GM23338 (cell line): Measurements from ENCODE around the gene ERO1B.

Experiments used
- CREB1 ChIP-seq: fragments of 250-450 bp; sonication (Bioruptor Pico); IDR thresholded peaks from 2 replicates; pipeline ENCODE4 v1.5.0; 2020; ENCODE audit warnings: low read depth, mild to moderate bottlenecking, moderate library complexity
- CTCF ChIP-seq, 2 experiments: fragments of 200-600 bp in 1 of 2; sonication (generic) in 1 of 2; conservative IDR thresholded peaks; 2 replicates each; pipeline versions ENCODE4 v1.5.1 to v1.6.1; 2016 to 2017; ENCODE audit warnings: antibody characterized with exemption in 2 of 2, low read depth in 2 of 2, mild to moderate bottlenecking in 2 of 2, moderate library complexity in 1 of 2
- ETS1 ChIP-seq: IDR thresholded peaks from 2 replicates; pipeline ENCODE4 v1.6.1; 2016; ENCODE audit warnings: antibody characterized with exemption
- EZH2 ChIP-seq: fragments of 200-600 bp; sonication (generic); IDR thresholded peaks from one replicate; pipeline ENCODE4 v1.8.0; 2017; ENCODE audit warnings: antibody characterized with exemption, mild to moderate bottlenecking, low read depth; ENCODE audit not compliant: unreplicated experiment
- EZH2phosphoT487 ChIP-seq: fragments of 200-600 bp; sonication (generic); IDR thresholded peaks from one replicate; pipeline ENCODE4 v1.8.1; 2018; ENCODE audit warnings: antibody characterized with exemption; ENCODE audit not compliant: unreplicated experiment
- JUNB ChIP-seq: IDR thresholded peaks from one replicate; pipeline ENCODE4 v1.6.1; 2016; ENCODE audit warnings: antibody characterized with exemption; ENCODE audit not compliant: unreplicated experiment
- POLR2AphosphoS5 ChIP-seq: IDR thresholded peaks from 2 replicates; pipeline ENCODE4 v1.6.1; 2016; ENCODE audit warnings: antibody characterized with exemption, low read depth
- REST ChIP-seq: IDR thresholded peaks from one replicate; pipeline ENCODE4 v1.6.1; 2018; ENCODE audit warnings: antibody characterized with exemption; ENCODE audit not compliant: unreplicated experiment
- STAT1 ChIP-seq: IDR thresholded peaks from one replicate; pipeline ENCODE4 v1.6.1; 2016; ENCODE audit warnings: antibody characterized with exemption; ENCODE audit not compliant: unreplicated experiment
- ZNF114 ChIP-seq: fragments of 250-450 bp; sonication (Bioruptor Pico); IDR thresholded peaks from 2 replicates; pipeline ENCODE4 v1.5.0; 2020; ENCODE audit warnings: mild to moderate bottlenecking, moderate library complexity
- ZNF462 ChIP-seq: fragments of 250-450 bp; sonication (Bioruptor Pico); IDR thresholded peaks from 2 replicates; pipeline ENCODE4 v1.5.0; 2020; ENCODE audit warnings: mild to moderate bottlenecking, moderate library complexity

GRCh38 chr1:236284291-236284721 lies 2.5 kb upstream of the ERO1B start:
- TF ChIP-seq POLR2AphosphoS5 (no peak), CTCF (conservative IDR thresholded peaks at IDR 0.05; ENCODE audit: low read depth in 2 of 2) (no peak), ETS1 (no peak), REST (no peak), CREB1 (CRISPR knock-in tag) (no peak), EZH2phosphoT487 (no peak), EZH2 (no peak), JUNB (no peak), STAT1 (no peak), ZNF114 (no peak), ZNF462 (CRISPR knock-in tag) (no peak)
